BE2C (cell line): ENCODE measurements around the gene MYO18A.
"Not testable (repeated sequence)": the region's sequence is repeated elsewhere in the genome, so short reads cannot be mapped to it uniquely, and the experiment has no call there.

Source experiments
- DNase-seq: peaks from one replicate; pipeline ENCODE4 v3.0.0-alpha.2; 2020
- H3K27me3 ChIP-seq: fragments of 250-450 bp; sonication (Bioruptor Pico); 2 replicates; pipeline ENCODE4 v1.5.1; 2020; ENCODE audit warnings: mild to moderate bottlenecking
- H3K36me3 ChIP-seq: fragments of 250-450 bp; sonication (Bioruptor Pico); 2 replicates; pipeline ENCODE4 v1.5.1; 2020; ENCODE audit warnings: mild to moderate bottlenecking
- H3K4me1 ChIP-seq: fragments of 250-450 bp; sonication (Bioruptor Pico); 2 replicates; pipeline ENCODE4 v1.5.1; 2020
- H3K4me3 ChIP-seq: 2 replicates; pipeline ENCODE4 v1.5.1; 2011; ENCODE audit warnings: low read depth, low read length
- H3K9me3 ChIP-seq: fragments of 250-450 bp; sonication (Bioruptor Pico); 2 replicates; pipeline ENCODE4 v1.5.1; 2020
- TF ChIP-seq, protein P1 (sequence below): IDR thresholded peaks from 2 replicates; pipeline ENCODE4 v1.5.1; 2012; ENCODE audit warnings: mild to moderate bottlenecking, low read depth, low read length

MYO18A gene

DNA sequence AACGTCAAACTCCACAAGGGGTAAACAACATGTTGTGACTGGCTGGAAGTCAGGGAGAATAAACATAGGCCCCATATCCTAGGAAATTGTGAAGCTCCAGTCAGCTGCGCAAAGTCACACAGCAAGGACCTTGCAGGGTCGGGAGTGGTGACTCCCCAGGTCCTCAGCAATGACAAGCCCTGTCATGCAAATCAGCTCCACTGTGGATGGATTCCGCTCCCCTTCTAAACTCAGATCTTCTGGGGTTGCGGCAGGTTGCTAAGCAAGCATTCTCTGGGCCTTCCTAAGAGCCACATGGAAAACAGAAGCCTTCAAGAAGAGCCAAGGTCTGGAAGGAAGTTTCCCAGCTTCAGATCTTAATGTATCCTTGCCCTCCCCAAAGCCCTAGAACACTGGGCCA lies 28.9 kb upstream of the MYO18A start:
- TF ChIP-seq, protein P1, sequence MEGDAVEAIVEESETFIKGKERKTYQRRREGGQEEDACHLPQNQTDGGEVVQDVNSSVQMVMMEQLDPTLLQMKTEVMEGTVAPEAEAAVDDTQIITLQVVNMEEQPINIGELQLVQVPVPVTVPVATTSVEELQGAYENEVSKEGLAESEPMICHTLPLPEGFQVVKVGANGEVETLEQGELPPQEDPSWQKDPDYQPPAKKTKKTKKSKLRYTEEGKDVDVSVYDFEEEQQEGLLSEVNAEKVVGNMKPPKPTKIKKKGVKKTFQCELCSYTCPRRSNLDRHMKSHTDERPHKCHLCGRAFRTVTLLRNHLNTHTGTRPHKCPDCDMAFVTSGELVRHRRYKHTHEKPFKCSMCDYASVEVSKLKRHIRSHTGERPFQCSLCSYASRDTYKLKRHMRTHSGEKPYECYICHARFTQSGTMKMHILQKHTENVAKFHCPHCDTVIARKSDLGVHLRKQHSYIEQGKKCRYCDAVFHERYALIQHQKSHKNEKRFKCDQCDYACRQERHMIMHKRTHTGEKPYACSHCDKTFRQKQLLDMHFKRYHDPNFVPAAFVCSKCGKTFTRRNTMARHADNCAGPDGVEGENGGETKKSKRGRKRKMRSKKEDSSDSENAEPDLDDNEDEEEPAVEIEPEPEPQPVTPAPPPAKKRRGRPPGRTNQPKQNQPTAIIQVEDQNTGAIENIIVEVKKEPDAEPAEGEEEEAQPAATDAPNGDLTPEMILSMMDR = no peak
- H3K9me3 ChIP-seq = no peaks in the 10 kb centered on the region
- no peak for DNase-seq

DNA sequence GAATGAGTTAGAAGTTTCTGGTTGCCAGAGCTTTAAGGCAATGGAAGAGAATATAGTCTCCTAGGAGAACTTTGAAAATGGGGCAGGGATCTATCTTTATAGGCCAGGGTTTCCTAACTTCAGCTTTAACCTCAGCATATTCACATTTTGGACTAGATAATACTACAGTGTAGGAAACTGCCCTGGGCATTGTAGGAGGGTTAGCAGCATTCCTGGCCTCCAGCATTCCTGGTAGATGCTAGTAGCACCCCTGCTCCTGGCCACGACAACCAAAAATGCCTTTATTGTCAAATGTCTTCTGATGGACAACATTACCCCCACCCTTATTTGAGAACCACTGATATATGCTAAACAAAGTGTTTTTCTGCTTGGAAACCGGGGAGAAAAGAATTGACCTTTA lies 27.8 kb upstream of the MYO18A start:
- H3K36me3 ChIP-seq = no peaks in the 10 kb centered on the region
- DNase-seq = no peak
- H3K4me1 ChIP-seq = no peaks in the 10 kb centered on the region; the same call in 1 of the 2 replicates
- no peaks in the 10 kb centered on the region for H3K27me3 ChIP-seq
- no peaks in the 10 kb centered on the region for H3K9me3 ChIP-seq
- no peak overlapping the region for H3K4me3 ChIP-seq
- TF ChIP-seq, protein P1 = no peak

More for the DNA sequence above, 28.9 kb upstream of the MYO18A start:
- H3K4me3 ChIP-seq = no peak overlapping the region
- no peaks in the 10 kb centered on the region for H3K27me3 ChIP-seq
- no peaks in the 10 kb centered on the region; the same call in 1 of the 2 replicates for H3K4me1 ChIP-seq
- no peaks in the 10 kb centered on the region for H3K36me3 ChIP-seq

DNA sequence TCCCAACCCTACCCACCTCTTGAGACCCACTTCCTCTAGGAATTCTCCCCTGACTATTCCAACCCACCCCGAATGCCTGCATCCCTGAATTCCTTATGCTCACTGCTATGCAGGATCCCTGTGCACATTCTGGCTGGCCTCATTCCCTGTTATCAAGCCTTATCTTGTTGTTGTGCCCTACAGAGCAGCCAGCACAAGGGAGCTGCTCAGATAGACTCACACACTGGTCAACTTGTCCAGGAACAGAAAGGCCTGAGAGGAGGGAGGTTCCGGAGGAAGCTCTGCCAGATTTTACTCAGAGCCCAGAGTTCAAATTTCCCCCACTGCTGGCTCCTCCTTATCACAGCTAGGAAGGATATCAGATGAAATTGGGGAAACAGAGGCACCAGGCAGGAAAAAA lies 24.8 kb upstream of the MYO18A start:
- H3K4me1 ChIP-seq = no peaks in the 10 kb centered on the region; the same call in 1 of the 2 replicates
- TF ChIP-seq, protein P1 = no peak
- no peaks in the 10 kb centered on the region for H3K36me3 ChIP-seq
- no peaks in the 10 kb centered on the region for H3K9me3 ChIP-seq
- peak; percentile 9 for DNase-seq
- no peaks in the 10 kb centered on the region for H3K27me3 ChIP-seq
- no peak overlapping the region for H3K4me3 ChIP-seq

DNA sequence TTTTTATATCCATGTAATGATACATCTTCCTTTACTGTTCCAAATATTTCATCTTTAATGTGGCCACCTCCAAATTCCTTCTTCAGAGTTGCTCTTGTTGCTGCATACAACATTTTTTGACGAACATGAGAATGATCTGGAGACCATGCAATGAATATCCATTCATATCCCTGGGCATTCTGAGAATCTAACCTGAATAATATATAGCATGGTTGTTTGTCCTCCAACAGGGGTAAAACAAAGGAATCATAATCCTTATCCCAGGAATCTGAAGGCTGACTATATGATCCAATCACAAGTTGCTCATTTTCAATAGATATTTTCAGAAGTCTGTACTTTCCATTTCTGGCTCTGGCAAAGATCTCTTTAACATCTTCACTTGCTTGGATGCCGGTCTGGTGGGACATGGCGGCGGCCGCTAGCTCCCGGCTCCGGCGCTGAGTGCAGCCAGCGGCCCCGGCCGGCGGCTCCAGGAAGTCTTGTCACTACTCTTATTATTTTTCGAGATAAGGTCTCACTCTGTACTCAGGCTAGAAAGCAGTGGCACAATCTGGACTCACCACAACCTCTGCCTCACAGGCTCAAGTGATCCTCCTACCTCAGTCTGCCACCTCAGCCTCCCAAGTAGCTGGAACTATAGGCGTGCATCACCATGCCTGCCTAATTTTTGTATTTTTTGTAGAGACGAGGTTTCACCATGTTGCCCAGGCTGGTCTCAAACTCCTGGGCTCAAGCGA lies 24.0 kb upstream of the MYO18A start:
- not testable (repeated sequence) for H3K36me3 ChIP-seq, H3K9me3 ChIP-seq, H3K4me1 ChIP-seq, H3K27me3 ChIP-seq
- DNase-seq = peak; percentile 33
- H3K4me3 ChIP-seq = peak overlapping the region; percentile 19; the same call in 1 of the 2 replicates

DNA sequence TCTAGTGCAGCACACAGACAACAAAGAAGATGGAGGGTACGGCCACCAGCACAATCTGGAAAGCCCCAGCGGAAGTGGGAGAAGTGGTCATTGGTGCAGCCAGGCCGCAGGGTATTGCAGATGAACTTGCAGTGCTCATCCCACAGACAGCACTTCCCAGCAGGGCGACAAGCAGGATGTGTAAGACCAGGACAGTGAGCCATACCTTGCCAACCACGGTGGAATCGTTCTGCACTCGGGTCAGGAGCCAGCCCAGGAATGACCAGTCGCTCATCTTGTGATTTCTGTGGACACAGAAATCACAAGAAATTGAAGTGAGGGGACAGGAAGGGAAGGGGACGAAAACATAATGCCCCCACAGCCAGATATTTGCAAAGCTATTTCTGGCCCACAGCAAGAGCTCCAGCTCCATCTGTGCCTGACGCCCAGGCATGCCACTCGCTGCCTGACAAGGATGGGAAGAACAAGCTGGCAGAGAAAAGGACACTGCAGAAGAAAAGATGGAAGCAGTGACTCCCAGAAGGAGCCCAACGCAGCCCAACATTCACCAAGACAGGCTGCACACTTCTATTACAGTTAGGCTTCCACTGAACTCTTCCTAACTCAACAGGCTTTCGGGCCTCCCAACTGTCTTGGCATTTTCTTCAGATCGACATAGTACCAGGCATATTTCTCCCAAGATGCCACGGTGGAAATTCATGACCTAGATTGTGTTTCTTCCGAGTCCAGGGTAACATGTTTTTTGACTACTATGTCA lies 17.5 kb upstream of the MYO18A start:
- DNase-seq = no peak
- no peak overlapping the region for H3K4me3 ChIP-seq
- no peaks in the 10 kb centered on the region for H3K27me3 ChIP-seq
- TF ChIP-seq, protein P1 = no peak
- no peaks in the 10 kb centered on the region for H3K4me1 ChIP-seq
- H3K36me3 ChIP-seq = no peaks in the 10 kb centered on the region
- H3K9me3 ChIP-seq = no peaks in the 10 kb centered on the region

DNA sequence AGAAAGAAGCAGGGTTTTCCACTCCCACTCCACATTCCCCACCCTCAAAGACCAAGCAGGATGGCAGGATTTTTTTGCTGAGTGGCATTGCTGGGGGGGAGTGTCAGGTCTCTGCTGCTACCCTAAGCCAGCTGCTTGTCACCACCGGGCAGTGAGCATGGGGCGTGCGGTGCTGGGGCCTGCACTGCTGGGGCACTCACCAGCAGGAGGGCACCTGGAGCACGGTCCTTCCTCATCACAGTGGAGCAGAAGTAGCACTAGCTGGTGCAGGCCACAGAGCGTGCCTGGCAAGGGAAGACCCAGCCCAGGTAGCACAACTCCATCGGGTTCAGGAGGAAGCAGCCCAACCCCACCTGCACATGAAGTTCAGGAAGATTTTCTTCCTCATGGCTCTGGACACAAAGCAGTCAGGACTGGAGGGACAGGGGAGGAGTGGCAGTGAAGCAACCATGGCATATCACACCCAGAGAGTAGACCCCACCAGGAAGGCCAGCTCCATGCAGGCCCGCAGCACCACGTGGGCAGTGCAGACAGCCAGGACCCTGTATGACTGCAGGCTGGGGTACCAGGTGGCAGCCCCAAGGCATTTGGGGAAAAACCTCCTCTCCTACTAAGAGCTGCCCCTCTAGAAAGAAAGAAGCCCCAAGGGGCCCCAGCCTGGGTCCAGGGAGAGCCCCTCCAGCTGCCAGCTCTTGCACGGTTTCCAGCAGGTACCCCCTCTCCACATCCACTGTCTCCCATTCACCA lies 16.7 kb upstream of the MYO18A start:
- Histone ChIP-seq H3K4me1 (no peaks in the 10 kb centered on the region), H3K36me3 (no peaks in the 10 kb centered on the region), H3K9me3 (no peaks in the 10 kb centered on the region), H3K27me3 (no peaks in the 10 kb centered on the region), H3K4me3 (no peak overlapping the region)
- DNase-seq = no peak
- TF ChIP-seq, protein P1 = no peak
